ENCODE measurements around the gene SLC16A12. TPM values are rescaled to one million over a fixed set of nuclear protein-coding genes. Genes with fewer than 3 reads are reported as not detected.

The SLC16A12 gene
- total and polyA plus RNA-seq, 12 donors, result 0.25 to 2.4 (median 0.53) TPM; not detected in 1

DNA sequence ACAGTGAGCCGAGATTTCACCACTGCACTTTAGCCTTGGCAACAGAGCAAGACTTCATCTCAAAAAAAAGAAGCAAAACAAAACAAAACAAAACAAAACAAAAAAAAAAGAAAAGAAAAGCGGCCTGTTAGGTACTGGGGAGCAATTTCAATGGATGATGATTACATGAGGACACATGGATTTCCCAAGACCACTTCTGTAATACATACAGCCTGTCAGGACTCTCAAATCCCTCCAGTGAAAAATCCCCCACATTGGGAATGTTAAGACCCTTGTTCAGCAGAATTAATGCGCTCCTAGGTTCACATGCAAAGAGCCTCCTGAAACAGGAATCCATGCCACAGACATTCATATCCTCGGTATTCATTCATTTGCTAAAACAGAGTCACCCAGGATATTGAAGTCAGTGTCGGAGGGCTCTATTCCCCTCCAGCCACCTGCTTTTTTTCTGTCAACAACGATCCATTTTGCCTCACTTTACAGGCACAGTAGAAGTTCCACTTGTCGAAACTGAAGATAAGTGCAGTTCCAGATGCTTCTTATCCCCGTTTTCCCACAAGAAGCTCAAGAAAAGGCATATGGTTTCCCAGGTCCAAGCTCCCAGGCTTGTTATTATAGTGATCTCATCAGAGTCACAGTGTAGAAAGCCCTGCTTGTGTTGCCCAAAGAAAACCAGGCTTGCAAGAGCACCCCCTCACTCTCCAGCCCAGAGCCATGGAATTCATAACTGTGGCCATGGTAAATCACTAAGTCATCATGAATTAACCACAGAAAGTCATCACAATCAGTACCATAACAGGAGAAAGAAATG, 20.2 kb downstream of the SLC16A12 start:
- H3K36me3 ChIP-seq (replicated peaks in 1 of 2), result no peaks in the 10 kb centered on the region
- DNase-seq, result no peak
- H3K27ac ChIP-seq, result peak overlapping the region in 2 of 5 donors; percentile 26 to 44
- intact Hi-C loops (cut with DNase I), result no loop called here
- peaks cover 0 to 1% of the 10 kb centered on the region in 2 donors for H3K4me1 ChIP-seq (replicated peaks in 1 of 2)
- no peak overlapping the region for H3K4me3 ChIP-seq
- TF ChIP-seq, protein P1, sequence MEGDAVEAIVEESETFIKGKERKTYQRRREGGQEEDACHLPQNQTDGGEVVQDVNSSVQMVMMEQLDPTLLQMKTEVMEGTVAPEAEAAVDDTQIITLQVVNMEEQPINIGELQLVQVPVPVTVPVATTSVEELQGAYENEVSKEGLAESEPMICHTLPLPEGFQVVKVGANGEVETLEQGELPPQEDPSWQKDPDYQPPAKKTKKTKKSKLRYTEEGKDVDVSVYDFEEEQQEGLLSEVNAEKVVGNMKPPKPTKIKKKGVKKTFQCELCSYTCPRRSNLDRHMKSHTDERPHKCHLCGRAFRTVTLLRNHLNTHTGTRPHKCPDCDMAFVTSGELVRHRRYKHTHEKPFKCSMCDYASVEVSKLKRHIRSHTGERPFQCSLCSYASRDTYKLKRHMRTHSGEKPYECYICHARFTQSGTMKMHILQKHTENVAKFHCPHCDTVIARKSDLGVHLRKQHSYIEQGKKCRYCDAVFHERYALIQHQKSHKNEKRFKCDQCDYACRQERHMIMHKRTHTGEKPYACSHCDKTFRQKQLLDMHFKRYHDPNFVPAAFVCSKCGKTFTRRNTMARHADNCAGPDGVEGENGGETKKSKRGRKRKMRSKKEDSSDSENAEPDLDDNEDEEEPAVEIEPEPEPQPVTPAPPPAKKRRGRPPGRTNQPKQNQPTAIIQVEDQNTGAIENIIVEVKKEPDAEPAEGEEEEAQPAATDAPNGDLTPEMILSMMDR (IDR thresholded peaks at IDR 0.05), result no peak
- H3K27me3 ChIP-seq, result no peaks in the 10 kb centered on the region
- 69 to 72% (median 71%) methylated on average over 8 of the region's 8 CpGs for WGBS, 4 donors
- H3K9me3 ChIP-seq (replicated peaks in 1 of 3), result no peaks in the 10 kb centered on the region

DNA sequence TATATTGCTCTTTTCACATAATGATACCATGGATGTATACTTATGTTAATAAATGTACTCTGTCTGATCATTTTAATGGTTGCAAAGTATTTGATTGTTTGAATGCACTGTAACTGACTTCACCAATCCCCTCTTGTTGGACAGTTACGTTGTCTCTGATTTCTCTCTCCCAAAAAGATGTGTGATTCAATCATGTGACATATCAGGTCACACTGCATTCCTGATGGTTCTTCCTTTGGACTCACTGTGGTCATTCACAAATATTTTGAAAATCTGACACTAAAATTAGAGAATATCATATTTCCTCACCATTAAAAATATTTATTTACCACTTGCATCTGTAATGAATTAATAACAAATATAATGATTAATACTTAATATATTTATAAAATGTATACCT, 22.2 kb downstream of the SLC16A12 start:
- Histone ChIP-seq H3K4me1 (replicated peaks in 1 of 2) (no peaks in the 10 kb centered on the region), H3K9me3 (replicated peaks in 1 of 3) (no peaks in the 10 kb centered on the region), H3K27ac (no peak overlapping the region), H3K36me3 (replicated peaks in 1 of 2) (no peaks in the 10 kb centered on the region), H3K4me3 (no peak overlapping the region), H3K27me3 (no peaks in the 10 kb centered on the region)
- intact Hi-C loops (cut with DNase I), result no loop called here
- DNase-seq, result no peak
- TF ChIP-seq POLR2A (IDR thresholded peaks at IDR 0.05), result no peak
- TF ChIP-seq, protein P1 (IDR thresholded peaks at IDR 0.05), result no peak
- 65 to 92% (median 81%) methylated on average over 1 of the region's 1 CpG for WGBS, 4 donors

DNA sequence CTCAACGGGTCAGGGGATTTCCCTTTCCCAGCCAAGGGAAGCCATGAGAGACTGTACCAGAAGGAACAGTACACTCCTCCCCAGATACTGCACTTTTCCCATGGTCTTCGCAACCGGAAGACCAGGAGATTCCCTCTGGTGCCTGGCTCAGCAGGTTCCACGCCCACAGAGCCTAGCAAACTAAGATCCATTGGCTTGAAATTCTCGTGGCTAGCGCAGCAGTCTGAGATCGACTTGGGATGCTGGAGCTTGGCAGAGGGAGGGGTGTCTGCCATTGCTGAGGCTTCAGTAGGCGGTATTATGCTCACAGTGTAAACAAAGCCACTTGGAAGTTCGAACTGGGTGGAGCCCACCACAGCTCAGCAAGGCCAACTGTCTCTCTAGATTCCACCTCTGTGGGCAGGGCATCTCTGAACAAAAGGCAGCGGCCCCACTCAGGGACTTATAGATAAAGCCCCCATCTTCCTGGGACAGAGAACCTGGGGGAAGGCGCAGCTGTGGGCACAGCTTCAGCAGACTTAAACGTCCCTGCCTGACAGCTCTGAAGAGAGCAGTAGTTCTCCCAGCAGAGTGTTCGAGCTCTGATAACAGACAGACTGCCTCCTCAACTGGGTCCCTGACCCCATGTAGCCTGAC, 29.6 kb downstream of the SLC16A12 start:
- intact Hi-C loops (cut with DNase I), result no loop called here
- no peaks in the 10 kb centered on the region for H3K27me3 ChIP-seq
- H3K9me3 ChIP-seq (replicated peaks in 1 of 3), result no peaks in the 10 kb centered on the region
- WGBS, 4 donors, result 83 to 95% (median 84%) methylated on average over 7 to 13 of the region's 13 CpGs
- H3K27ac ChIP-seq, result no peak overlapping the region
- DNase-seq, result no peak
- no peak overlapping the region for H3K4me3 ChIP-seq
- no peaks in the 10 kb centered on the region for H3K36me3 ChIP-seq (replicated peaks in 1 of 2)
- H3K4me1 ChIP-seq (replicated peaks in 1 of 2), result no peaks in the 10 kb centered on the region
- no peak for TF ChIP-seq POLR2A (IDR thresholded peaks at IDR 0.05)
- TF ChIP-seq, protein P1 (IDR thresholded peaks at IDR 0.05), result no peak

DNA sequence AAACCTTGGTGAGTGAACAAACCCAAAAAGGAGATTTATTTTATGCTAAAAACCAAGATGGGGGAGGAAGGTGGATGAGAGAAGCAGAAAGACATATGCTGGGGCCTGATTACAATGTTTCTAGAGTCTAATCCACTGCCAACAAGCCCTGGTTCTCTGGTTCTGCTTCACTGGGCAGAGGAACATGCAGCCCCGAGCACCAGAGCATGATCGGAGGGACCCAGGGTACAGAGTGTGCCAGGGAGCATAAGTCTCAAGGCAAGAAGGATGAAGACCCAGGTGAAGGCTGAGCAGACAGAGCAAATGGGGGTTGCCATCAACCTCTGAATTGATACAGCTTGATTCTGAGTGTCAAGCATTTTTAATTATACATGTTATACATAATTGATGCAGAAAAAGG, 30.7 kb downstream of the SLC16A12 start:
- no peaks in the 10 kb centered on the region for H3K36me3 ChIP-seq (replicated peaks in 1 of 2)
- intact Hi-C loops (cut with DNase I), result no loop called here
- no peak for TF ChIP-seq POLR2A (IDR thresholded peaks at IDR 0.05)
- TF ChIP-seq, protein P1 (IDR thresholded peaks at IDR 0.05), result no peak
- no peaks in the 10 kb centered on the region for H3K27me3 ChIP-seq
- no peak overlapping the region for H3K4me3 ChIP-seq
- no peaks in the 10 kb centered on the region for H3K9me3 ChIP-seq (replicated peaks in 1 of 3)
- no peaks in the 10 kb centered on the region for H3K4me1 ChIP-seq (replicated peaks in 1 of 2)
- WGBS, 4 donors, result 79 to 86% (median 83%) methylated on average over 2 of the region's 2 CpGs
- H3K27ac ChIP-seq, result no peak overlapping the region
- DNase-seq, result no peak
